Brain microvascular endothelial cell (primary cell): ENCODE data around the gene NCAM1.

Experiments used
- DNase-seq: peaks from one replicate; pipeline ENCODE4 v3.0.0-alpha.2; 2020
- H3K27ac ChIP-seq: fragments of 250-450 bp; sonication (Bioruptor Pico); 2 replicates; pipeline ENCODE4 v1.5.1; 2020; ENCODE audit warnings: mild to moderate bottlenecking, moderate library complexity
- H3K27me3 ChIP-seq: fragments of 250-450 bp; sonication (Bioruptor Pico); replicated peaks from 2 replicates; pipeline ENCODE4 v1.5.1; 2020; ENCODE audit warnings: mild to moderate bottlenecking
- H3K36me3 ChIP-seq: fragments of 250-450 bp; sonication (Bioruptor Pico); replicated peaks from 2 replicates; pipeline ENCODE4 v1.5.1; 2020; ENCODE audit warnings: mild to moderate bottlenecking
- H3K4me3 ChIP-seq: 2 replicates; pipeline ENCODE4 v1.5.1; 2011; ENCODE audit warnings: low read depth, mild to moderate bottlenecking, control low read depth, low read length, moderate library complexity
- in situ Hi-C: cut with HindIII; loops from 2 replicates; pipeline ENCODE4 v1.10.0; 2017; ENCODE audit warnings: low sequenced_read_pairs, low pct_ligation_motif_present
- TF ChIP-seq, protein P1 (sequence below): IDR thresholded peaks from 2 replicates; pipeline ENCODE4 v1.5.1; 2011; ENCODE audit warnings: low read depth, mild to moderate bottlenecking, moderate library complexity, low read length, control low read depth, inconsistent platforms; ENCODE audit errors: missing control alignments

The NCAM1 gene

DNA sequence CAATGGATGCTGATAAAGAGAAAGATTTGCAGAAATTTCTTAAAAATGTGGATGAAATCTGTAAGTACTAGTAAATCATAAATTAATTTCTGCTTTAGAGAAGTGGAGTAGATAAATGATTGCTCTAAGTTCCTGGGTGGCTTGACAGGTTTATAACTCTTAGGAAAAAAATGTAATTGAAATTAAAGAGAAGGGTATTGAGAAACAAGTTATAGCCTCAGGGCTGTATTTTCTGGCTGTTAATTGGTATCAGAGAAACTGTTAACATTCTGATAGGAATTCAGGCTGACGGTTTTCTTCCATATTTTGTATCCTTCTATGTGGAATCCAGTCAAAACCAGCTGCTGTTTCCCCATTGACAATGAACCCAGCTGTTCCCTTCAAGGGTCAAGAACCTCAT is 355.0 kb downstream of the NCAM1 start:
- no peak for DNase-seq
- Histone ChIP-seq H3K27me3 (no peaks in the 10 kb centered on the region), H3K4me3 (no peak overlapping the region), H3K36me3 (no peaks in the 10 kb centered on the region), H3K27ac (no peak overlapping the region)
- in situ Hi-C loops, result no loop called here
- TF ChIP-seq, protein P1, sequence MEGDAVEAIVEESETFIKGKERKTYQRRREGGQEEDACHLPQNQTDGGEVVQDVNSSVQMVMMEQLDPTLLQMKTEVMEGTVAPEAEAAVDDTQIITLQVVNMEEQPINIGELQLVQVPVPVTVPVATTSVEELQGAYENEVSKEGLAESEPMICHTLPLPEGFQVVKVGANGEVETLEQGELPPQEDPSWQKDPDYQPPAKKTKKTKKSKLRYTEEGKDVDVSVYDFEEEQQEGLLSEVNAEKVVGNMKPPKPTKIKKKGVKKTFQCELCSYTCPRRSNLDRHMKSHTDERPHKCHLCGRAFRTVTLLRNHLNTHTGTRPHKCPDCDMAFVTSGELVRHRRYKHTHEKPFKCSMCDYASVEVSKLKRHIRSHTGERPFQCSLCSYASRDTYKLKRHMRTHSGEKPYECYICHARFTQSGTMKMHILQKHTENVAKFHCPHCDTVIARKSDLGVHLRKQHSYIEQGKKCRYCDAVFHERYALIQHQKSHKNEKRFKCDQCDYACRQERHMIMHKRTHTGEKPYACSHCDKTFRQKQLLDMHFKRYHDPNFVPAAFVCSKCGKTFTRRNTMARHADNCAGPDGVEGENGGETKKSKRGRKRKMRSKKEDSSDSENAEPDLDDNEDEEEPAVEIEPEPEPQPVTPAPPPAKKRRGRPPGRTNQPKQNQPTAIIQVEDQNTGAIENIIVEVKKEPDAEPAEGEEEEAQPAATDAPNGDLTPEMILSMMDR, result no peak

DNA sequence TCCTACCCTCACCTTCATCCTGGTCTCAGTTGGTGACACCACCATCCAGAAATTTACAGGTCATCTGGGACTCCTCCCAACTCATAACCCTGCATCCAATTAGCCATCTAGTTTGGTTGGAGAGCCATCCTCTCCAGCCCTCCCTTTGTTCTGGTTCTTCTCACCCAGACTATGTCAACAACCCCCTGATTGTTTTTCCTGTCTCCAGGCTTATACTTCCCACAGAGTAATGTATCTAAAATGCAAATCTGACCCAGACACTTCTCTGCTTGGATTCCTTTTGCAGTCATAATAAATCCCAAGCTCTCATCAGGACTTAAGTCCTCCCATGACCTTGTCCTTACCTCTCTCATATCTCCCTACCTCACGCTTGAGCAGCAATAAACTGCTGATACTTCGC is 356.1 kb downstream of the NCAM1 start:
- DNase-seq, result no peak
- in situ Hi-C loops, result no loop called here
- TF ChIP-seq, protein P1, result no peak

GRCh38 chr11:113319085-113319484 is 357.9 kb downstream of the NCAM1 start:
- Histone ChIP-seq H3K27me3 (no peaks in the 10 kb centered on the region), H3K36me3 (no peaks in the 10 kb centered on the region), H3K4me3 (no peak overlapping the region), H3K27ac (no peak overlapping the region)
- in situ Hi-C loops, result no loop called here
- TF ChIP-seq, protein P1, result no peak
- DNase-seq, result no peak

More for the DNA sequence above, 356.1 kb downstream of the NCAM1 start:
- Histone ChIP-seq H3K27me3 (no peaks in the 10 kb centered on the region), H3K4me3 (no peak overlapping the region), H3K27ac (no peak overlapping the region), H3K36me3 (no peaks in the 10 kb centered on the region)

GRCh38 chr11:113322158-113322557 is 360.9 kb downstream of the NCAM1 start:
- H3K27me3 ChIP-seq, result no peaks in the 10 kb centered on the region
- H3K27ac ChIP-seq, result no peak overlapping the region
- TF ChIP-seq, protein P1, result no peak
- no peak for DNase-seq
- no peaks in the 10 kb centered on the region for H3K36me3 ChIP-seq
- H3K4me3 ChIP-seq, result no peak overlapping the region
- in situ Hi-C loops, result no loop called here

DNA sequence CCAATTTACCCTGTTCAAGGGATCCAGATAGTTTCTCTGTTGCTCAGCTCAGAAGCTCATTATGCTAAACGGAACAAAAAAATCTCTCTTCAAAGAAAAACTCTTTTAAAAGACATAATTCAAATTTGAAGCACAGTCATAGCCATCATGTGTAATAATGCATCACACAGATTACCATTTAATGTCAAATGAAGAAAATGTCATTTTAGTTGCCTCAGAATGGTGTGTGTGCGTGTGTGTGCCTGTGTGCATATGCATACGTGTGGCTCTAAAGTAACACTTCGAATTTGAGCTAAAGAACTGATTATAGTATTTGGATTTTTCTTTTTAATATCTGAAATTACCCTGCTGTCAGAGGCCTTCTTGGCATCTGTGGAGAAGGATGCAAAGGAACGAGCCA is 363.0 kb downstream of the NCAM1 start:
- no peak for DNase-seq
- Histone ChIP-seq H3K36me3 (no peaks in the 10 kb centered on the region), H3K27me3 (no peaks in the 10 kb centered on the region), H3K27ac (no peak overlapping the region), H3K4me3 (no peak overlapping the region)
- TF ChIP-seq, protein P1, result no peak
- in situ Hi-C loops, result no loop called here
